ENCODE data around the gene KCNK5. TPM values are rescaled to one million over a fixed set of nuclear protein-coding genes. Genes with fewer than 3 reads are reported as not detected.

KCNK5 gene
- total and polyA plus RNA-seq, 2 donors (not counting 3 experiments of a cell fraction or from before 2014, with no cell fraction given): not detected

- H3K4me2 ChIP-seq (ENCODE audit: insufficient read depth, low read length): no peak overlapping the region
- FAIRE-seq (no peak), DNase-seq (ENCODE audit: low read depth, low spot score) (no peak)
- no peaks in the 10 kb centered on the region for H3K9me3 ChIP-seq (replicated peaks; ENCODE audit: control insufficient read depth, insufficient read depth, low read length)
- H3K9me1 ChIP-seq (replicated peaks; ENCODE audit: control insufficient read depth, extremely low read depth, insufficient read depth, low read length): no peaks in the 10 kb centered on the region
- no peak for TF ChIP-seq FOS (IDR thresholded peaks at IDR 0.05; ENCODE audit: borderline replicate concordance, insufficient read depth, low read length)
- no peak for TF ChIP-seq GATA2 (IDR thresholded peaks at IDR 0.05; ENCODE audit: insufficient read depth, insufficient read length, low read depth, low read length)
- TF ChIP-seq EZH2 (IDR thresholded peaks at IDR 0.05; ENCODE audit: borderline replicate concordance, low read depth, low read length, severe bottlenecking): no peak
- no peak for TF ChIP-seq POLR2A (IDR thresholded peaks at IDR 0.05; ENCODE audit: low read depth, low read length)
- no peak for TF ChIP-seq CTCF (IDR thresholded peaks at IDR 0.05; ENCODE audit: extremely low read depth in 1 of 2, insufficient read depth in 1 of 2, low read depth in 1 of 2, low read length in 2 of 2)
- no peak for TF ChIP-seq JUN (IDR thresholded peaks at IDR 0.05; ENCODE audit: borderline replicate concordance, insufficient read depth, insufficient read length, low read depth)
- TF ChIP-seq POLR2AphosphoS5 (IDR thresholded peaks at IDR 0.05; ENCODE audit: insufficient read depth, low read depth, low read length): no peak
- TF ChIP-seq MYC (IDR thresholded peaks at IDR 0.05; ENCODE audit: low read depth, low read length): no peak
- TF ChIP-seq MAX (IDR thresholded peaks at IDR 0.05; ENCODE audit: insufficient read depth, insufficient read length): no peak
- no peaks in the 10 kb centered on the region for H3K36me3 ChIP-seq (ENCODE audit: control insufficient read depth in 2 of 2, extremely low read depth in 1 of 2, insufficient read depth in 2 of 2, low read length in 2 of 2)
- no peaks in the 10 kb centered on the region for H3K79me2 ChIP-seq (ENCODE audit: control insufficient read depth, insufficient read depth, low read length)
- POLR2A ChIA-PET: no interaction called here
- H3K4me1 ChIP-seq (ENCODE audit: control insufficient read depth, extremely low read depth, insufficient read depth, low read length): no peaks in the 10 kb centered on the region
- no peak overlapping the region for H3K27ac ChIP-seq (ENCODE audit: insufficient read depth, low read depth, low read length)
- intact Hi-C loops (cut with micrococcal nuclease): no loop called here
- no peak overlapping the region for H2AFZ ChIP-seq (ENCODE audit: low read depth, low read length)
- BruUV-seq (replicated peaks): no TSS peak
- dilution Hi-C loops (cut with MboI; ENCODE audit: extremely low pct_ligation_motif_present, low sequenced_read_pairs): no loop called here
- H4K20me1 ChIP-seq (replicated peaks; ENCODE audit: control insufficient read depth, extremely low read depth, insufficient read depth, low read length): no peaks in the 10 kb centered on the region
- CTCF ChIA-PET: no interaction called here
- H3K4me3 ChIP-seq (replicated peaks in 1 of 3; ENCODE audit: insufficient read depth in 1 of 3, low read depth in 1 of 3, low read length in 3 of 3): no peak overlapping the region
- H3K9ac ChIP-seq (replicated peaks; ENCODE audit: extremely low read depth, insufficient read depth, low read length): no peak overlapping the region
- H3K27me3 ChIP-seq (ENCODE audit: control insufficient read depth in 2 of 2, insufficient read depth in 2 of 2, low read length in 2 of 2): no peaks in the 10 kb centered on the region
Observed at GRCh38 chr6:39193201-39193791, 36.0 kb downstream of the KCNK5 start.
